ENCODE data around the gene PCDHGA1. TPM values are rescaled to one million over a fixed set of nuclear protein-coding genes. Genes with fewer than 3 reads are reported as not detected.

The PCDHGA1 gene
- total and polyA plus RNA-seq, 9 of the 15 experiments (the other 6 are each of a cell fraction or from before 2014, with no cell fraction given) = 0.05 to 0.26 (median 0.18) TPM; not detected in 2

DNA sequence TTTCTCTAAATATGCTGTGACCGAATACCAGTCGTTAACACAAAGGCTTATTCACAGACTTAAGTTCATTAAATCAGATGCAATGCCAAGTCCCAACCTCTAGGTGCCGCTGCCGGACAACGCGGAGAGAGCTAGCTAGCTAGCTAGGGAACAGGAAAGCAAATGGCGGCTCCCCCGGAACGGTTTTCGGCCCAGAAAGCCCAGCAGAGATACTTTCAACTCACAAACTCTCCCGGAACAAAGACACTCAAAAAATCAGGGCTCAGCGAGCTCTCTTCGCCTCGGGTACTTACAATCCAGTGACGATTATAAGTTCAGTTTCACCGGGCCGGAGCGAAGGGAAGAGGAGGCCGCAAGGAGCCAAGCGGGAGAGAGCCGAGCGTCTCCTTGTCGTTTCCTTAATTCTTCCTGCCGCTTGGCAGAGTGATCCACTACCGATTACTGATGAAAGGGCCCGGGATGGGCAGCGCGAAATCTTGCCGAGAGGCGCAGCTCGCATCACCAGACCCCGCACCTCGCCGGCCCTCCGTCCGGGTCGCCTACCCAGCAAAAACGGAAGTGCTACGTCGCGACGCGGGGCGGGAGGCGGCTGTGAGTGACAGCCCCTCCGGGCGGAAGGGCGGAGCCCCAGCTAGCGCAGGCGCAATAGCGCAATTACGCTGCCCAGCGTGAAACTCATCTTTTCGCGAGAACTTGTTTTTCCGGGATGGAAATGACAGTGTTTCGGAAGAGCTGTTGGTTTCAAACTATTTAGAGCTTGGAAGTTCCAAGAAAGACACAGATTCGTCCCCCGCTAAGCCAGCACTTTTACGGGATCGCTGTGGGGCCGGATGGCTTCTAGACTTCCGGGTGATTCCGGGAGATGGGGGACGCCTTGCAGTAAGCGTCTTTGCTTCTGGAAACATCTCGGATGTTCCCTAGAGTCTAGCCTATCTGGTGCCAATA lies 9.8 kb upstream of the PCDHGA1 start, which contains the start of gene TAF7 (continued):
- TF ChIP-seq, protein P1, sequence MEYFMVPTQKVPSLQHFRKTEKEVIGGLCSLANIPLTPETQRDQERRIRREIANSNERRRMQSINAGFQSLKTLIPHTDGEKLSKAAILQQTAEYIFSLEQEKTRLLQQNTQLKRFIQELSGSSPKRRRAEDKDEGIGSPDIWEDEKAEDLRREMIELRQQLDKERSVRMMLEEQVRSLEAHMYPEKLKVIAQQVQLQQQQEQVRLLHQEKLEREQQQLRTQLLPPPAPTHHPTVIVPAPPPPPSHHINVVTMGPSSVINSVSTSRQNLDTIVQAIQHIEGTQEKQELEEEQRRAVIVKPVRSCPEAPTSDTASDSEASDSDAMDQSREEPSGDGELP (CRISPR knock-in tag; IDR thresholded peaks at IDR 0.05; ENCODE audit: borderline replicate concordance) = peak; percentile 40; the same call in 1 of the 2 replicates
- TF ChIP-seq RBFOX2 (IDR thresholded peaks at IDR 0.05; ENCODE audit: low read depth, low read length) = peak; percentile 100
- no peak; a peak in 1 of 4 replicates for TF ChIP-seq FOXK2 (conservative IDR thresholded peaks at IDR 0.05 in 1 of 2, IDR thresholded peaks at IDR 0.05 in 1 of 2; ENCODE audit: low read depth in 2 of 2)
- TF ChIP-seq OTX1 (CRISPR knock-in tag; IDR thresholded peaks at IDR 0.05) = peak; percentile 9; the same call in 1 of the 2 replicates
- TF ChIP-seq, protein P2, sequence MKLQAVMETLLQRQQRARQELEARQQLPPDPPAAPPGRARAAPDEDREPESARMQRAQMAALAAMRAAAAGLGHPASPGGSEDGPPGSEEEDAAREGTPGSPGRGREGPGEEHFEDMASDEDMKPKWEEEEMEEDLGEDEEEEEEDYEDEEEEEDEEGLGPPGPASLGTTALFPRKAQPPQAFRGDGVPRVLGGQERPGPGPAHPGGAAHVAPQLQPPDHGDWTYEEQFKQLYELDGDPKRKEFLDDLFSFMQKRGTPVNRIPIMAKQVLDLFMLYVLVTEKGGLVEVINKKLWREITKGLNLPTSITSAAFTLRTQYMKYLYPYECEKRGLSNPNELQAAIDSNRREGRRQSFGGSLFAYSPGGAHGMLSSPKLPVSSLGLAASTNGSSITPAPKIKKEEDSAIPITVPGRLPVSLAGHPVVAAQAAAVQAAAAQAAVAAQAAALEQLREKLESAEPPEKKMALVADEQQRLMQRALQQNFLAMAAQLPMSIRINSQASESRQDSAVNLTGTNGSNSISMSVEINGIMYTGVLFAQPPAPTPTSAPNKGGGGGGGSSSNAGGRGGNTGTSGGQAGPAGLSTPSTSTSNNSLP (IDR thresholded peaks at IDR 0.05; ENCODE audit: borderline replicate concordance, low read depth, low read length) = peak; percentile 33; the same call in 1 of the 2 replicates
- peak; percentile 96 for TF ChIP-seq L3MBTL2 (IDR thresholded peaks at IDR 0.05)
- no peak for TF ChIP-seq SLC30A9 (CRISPR knock-in tag; IDR thresholded peaks at IDR 0.05)
- no peak for TF ChIP-seq SMAD3 (CRISPR knock-in tag; conservative IDR thresholded peaks at IDR 0.05)
- peak; percentile 92 for TF ChIP-seq TAF1 (IDR thresholded peaks at IDR 0.05; ENCODE audit: control insufficient read depth, extremely low read depth, insufficient read depth, low read length, severe bottlenecking)
- TF ChIP-seq XRCC4 (IDR thresholded peaks at IDR 0.05; ENCODE audit: extremely low read depth, insufficient read depth, insufficient read length) = no peak
- no peak for TF ChIP-seq ZFP30 (CRISPR knock-in tag; IDR thresholded peaks at IDR 0.05; ENCODE audit: borderline replicate concordance)
- TF ChIP-seq, protein P3, sequence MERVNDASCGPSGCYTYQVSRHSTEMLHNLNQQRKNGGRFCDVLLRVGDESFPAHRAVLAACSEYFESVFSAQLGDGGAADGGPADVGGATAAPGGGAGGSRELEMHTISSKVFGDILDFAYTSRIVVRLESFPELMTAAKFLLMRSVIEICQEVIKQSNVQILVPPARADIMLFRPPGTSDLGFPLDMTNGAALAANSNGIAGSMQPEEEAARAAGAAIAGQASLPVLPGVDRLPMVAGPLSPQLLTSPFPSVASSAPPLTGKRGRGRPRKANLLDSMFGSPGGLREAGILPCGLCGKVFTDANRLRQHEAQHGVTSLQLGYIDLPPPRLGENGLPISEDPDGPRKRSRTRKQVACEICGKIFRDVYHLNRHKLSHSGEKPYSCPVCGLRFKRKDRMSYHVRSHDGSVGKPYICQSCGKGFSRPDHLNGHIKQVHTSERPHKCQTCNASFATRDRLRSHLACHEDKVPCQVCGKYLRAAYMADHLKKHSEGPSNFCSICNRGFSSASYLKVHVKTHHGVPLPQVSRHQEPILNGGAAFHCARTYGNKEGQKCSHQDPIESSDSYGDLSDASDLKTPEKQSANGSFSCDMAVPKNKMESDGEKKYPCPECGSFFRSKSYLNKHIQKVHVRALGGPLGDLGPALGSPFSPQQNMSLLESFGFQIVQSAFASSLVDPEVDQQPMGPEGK (CRISPR knock-in tag; IDR thresholded peaks at IDR 0.05; ENCODE audit: borderline replicate concordance) = 0 out of 2 replicates have a peak, but pooled peaks have one; percentile 55
- TF ChIP-seq DPF2 (IDR thresholded peaks at IDR 0.05) = no peak
- TF ChIP-seq, protein P4, sequence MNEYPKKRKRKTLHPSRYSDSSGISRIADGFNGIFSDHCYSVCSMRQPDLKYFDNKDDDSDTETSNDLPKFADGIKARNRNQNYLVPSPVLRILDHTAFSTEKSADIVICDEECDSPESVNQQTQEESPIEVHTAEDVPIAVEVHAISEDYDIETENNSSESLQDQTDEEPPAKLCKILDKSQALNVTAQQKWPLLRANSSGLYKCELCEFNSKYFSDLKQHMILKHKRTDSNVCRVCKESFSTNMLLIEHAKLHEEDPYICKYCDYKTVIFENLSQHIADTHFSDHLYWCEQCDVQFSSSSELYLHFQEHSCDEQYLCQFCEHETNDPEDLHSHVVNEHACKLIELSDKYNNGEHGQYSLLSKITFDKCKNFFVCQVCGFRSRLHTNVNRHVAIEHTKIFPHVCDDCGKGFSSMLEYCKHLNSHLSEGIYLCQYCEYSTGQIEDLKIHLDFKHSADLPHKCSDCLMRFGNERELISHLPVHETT (CRISPR knock-in tag; conservative IDR thresholded peaks at IDR 0.05 in 1 of 2, IDR thresholded peaks at IDR 0.05 in 1 of 2) = peak in 1 of 2 experiments; percentile 88; a peak in 2 of 4 replicates
- TF ChIP-seq, protein P5, sequence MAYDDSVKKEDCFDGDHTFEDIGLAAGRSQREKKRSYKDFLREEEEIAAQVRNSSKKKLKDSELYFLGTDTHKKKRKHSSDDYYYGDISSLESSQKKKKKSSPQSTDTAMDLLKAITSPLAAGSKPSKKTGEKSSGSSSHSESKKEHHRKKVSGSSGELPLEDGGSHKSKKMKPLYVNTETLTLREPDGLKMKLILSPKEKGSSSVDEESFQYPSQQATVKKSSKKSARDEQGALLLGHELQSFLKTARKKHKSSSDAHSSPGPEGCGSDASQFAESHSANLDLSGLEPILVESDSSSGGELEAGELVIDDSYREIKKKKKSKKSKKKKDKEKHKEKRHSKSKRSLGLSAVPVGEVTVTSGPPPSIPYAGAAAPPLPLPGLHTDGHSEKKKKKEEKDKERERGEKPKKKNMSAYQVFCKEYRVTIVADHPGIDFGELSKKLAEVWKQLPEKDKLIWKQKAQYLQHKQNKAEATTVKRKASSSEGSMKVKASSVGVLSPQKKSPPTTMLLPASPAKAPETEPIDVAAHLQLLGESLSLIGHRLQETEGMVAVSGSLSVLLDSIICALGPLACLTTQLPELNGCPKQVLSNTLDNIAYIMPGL (CRISPR knock-in tag; IDR thresholded peaks at IDR 0.05) = 0 out of 2 replicates have a peak, but pooled peaks have one; percentile 77
- TF ChIP-seq ZSCAN29 (IDR thresholded peaks at IDR 0.05) = no peak
- no peak for TF ChIP-seq HNRNPL (IDR thresholded peaks at IDR 0.05; ENCODE audit: low read depth, low read length)

All from K562 (cell line).